IPS DF 6.9 (cell line): ENCODE data around the gene ZNF141.
"Not testable (repeated sequence)": the region's sequence is repeated elsewhere in the genome, so short reads cannot be mapped to it uniquely, and the experiment has no call there.

Experiments used
- DNase-seq: peaks from one replicate; pipeline ENCODE4 v3.0.0-alpha.2; 2013; ENCODE audit warnings: low read depth, low spot score
- H3K27ac ChIP-seq: one replicate; pipeline ENCODE4 v1.5.1; 2013; ENCODE audit warnings: low read length, control low read depth
- H3K27me3 ChIP-seq: 2 replicates; pipeline ENCODE4 v1.6.1; 2013; ENCODE audit warnings: mild to moderate bottlenecking, low read length; ENCODE audit not compliant: control insufficient read depth, insufficient read depth
- H3K36me3 ChIP-seq: 2 replicates; pipeline ENCODE4 v1.6.1; 2013; ENCODE audit warnings: low read length; ENCODE audit not compliant: control insufficient read depth, insufficient read depth
- H3K4me1 ChIP-seq: 2 replicates; pipeline ENCODE4 v1.6.1; 2013; ENCODE audit warnings: low read length; ENCODE audit not compliant: control insufficient read depth, insufficient read depth
- H3K4me3 ChIP-seq: 2 replicates; pipeline ENCODE4 v1.5.1; 2013; ENCODE audit warnings: mild to moderate bottlenecking, low read length
- H3K9me3 ChIP-seq: 2 replicates; pipeline ENCODE4 v1.6.1; 2013; ENCODE audit warnings: low read length, inconsistent platforms; ENCODE audit not compliant: control insufficient read depth, insufficient read depth
- WGBS: extraction: QIAGEN DNeasy Blood & Tissue Kit; methylation state at CpG from one replicate; pipeline ENCODE4 v1.1.7; 2013; ENCODE audit warnings: mixed read lengths, missing lambda C conversion rate; ENCODE audit not compliant: insufficient read length, insufficient coverage; 5-methylcytosine and 5-hydroxymethylcytosine counted together

ZNF141 gene

GRCh38 chr4:337143-337931 lies at the start of gene ZNF141:
TSS of gene ZNF141 (plus strand) at chr4:337814. CDS start at chr4:337984, 170 bp downstream.
- Histone ChIP-seq H3K4me3 (peak within 1 kb of the TSS; percentile 84), H3K27me3 (no peaks in the 10 kb centered on the region), H3K9me3 (no peaks in the 10 kb centered on the region), H3K36me3 (no peaks in the 10 kb centered on the region), H3K27ac (no peak within 1 kb of the TSS), H3K4me1 (no peaks in the 10 kb centered on the region; the same call in 1 of the 2 replicates)
- peak; percentile 95 for DNase-seq
- no CpG with 5 or more reads among the region's 59 CpGs for WGBS

DNA sequence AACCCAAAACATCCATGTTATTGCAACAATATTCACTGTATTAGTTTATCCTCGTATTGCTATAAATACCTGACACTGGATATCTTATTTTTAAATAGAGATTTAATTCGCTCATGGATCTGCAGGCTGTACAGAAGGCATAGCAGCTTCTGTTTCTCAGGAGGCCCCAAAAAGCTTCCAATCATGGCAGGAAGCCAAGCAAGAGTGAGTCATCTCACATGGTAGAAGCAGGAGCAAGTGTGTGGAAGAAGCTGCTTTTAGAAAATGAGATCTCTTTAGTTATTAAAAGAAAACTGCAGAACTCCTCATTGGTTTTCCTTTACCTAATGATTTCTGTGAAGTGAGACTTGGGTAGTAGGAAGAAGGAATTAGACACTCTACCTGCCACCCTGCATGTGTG lies 48.7 kb upstream of the ZNF141 start:
- DNase-seq: no peak
- H3K9me3 ChIP-seq: no peaks in the 10 kb centered on the region
- no peak overlapping the region for H3K27ac ChIP-seq
- WGBS: no CpG with 5 or more reads among the region's 2 CpGs
- H3K4me1 ChIP-seq: no peaks in the 10 kb centered on the region
- H3K4me3 ChIP-seq: no peak overlapping the region
- no peaks in the 10 kb centered on the region for H3K36me3 ChIP-seq
- H3K27me3 ChIP-seq: no peaks in the 10 kb centered on the region

GRCh38 chr4:294732-295131 lies 42.9 kb upstream of the ZNF141 start:
- Histone ChIP-seq H3K36me3 (no peaks in the 10 kb centered on the region), H3K4me1 (no peaks in the 10 kb centered on the region), H3K27me3 (no peaks in the 10 kb centered on the region), H3K9me3 (no peaks in the 10 kb centered on the region), H3K4me3 (no peak overlapping the region), H3K27ac (no peak overlapping the region)
- no CpG with 5 or more reads among the region's 3 CpGs for WGBS
- DNase-seq: no peak

DNA sequence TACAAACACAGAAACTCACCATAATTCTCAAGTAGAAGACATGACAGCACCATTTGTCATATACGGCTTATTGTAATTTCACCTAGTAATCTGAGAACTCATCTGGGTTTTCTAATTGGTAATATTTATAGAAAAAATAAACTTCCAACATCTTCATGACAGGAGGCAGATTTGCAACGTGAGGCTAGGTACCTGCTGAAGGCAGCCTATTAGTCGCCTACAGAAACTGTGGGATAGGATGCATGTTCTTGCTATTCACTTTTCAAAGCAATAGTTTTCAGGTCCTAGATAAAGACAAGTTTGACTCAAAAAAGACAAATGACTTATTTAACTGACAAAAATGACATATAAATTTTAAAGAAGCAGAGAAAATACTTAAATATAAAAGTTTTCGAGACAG lies 35.2 kb upstream of the ZNF141 start:
- Histone ChIP-seq H3K4me1 (0 out of 2 replicates have a peak, but pooled peaks cover 2% of the 10 kb centered on the region), H3K27me3 (no peaks in the 10 kb centered on the region), H3K4me3 (no peak overlapping the region), H3K9me3 (no peaks in the 10 kb centered on the region), H3K27ac (no peak overlapping the region), H3K36me3 (no peaks in the 10 kb centered on the region)
- WGBS: no CpG with 5 or more reads among the region's 4 CpGs
- no peak for DNase-seq

DNA sequence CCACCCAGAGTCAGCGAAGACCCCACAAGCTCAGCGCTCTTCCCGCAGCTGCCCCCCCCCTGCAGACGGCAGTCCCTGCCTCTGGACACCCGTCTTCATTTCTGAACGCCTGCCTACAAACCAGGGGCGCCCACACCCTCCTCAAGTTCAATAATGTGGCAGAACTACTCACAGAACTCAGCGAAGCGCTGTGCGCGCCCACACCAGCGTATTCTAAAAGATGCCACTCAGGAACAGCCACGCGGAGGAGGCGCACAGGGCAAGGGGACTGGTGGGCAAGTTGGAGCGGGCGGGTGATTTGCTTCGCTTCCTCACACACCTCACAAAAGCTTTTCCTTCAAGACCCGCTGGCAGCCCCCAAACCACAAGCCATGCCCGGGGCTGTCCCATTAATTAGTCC lies 33.1 kb upstream of the ZNF141 start:
- H3K27me3 ChIP-seq, H3K9me3 ChIP-seq, H3K4me1 ChIP-seq, H3K27ac ChIP-seq, DNase-seq, H3K36me3 ChIP-seq: not testable (repeated sequence)
- H3K4me3 ChIP-seq: peak overlapping the region; percentile 100; the same call in 1 of the 2 replicates
- WGBS: no CpG with 5 or more reads among the region's 20 CpGs

DNA sequence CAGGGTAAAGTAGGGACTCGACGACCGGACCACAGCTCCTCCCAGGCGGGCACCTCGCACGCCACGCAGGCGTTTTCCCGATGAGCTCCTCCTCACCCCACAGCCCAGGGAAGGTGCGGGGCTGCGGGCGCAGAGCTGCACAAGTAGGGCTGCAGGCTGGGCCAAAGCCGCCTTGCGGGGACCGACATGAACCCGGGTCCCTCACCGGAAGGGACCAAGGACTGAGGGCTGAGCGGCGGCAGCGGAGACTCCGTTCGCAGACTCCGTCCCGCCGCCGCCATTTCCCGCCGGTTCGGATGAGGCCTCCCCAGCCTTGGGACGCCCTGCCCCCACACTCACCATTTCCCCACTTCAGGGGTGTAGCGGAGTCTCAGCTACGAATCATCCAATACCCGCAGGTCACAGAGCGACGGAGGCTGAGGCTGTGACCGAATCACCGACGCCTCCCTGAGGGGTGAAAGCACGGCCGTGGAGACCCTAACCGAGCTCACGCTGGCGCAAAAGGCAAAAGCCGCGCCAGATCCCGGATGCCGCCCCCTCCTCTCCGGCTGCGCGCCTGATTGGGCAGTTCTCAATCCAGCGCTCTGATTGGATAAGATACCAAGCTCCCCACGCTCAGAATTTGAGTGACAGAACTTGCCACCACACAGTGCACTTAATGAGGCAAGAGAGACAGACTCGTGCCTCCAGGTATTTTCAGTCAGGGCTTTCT lies 32.5 kb upstream of the ZNF141 start, which contains the start of gene ZNF732:
Gene ZNF732, minus strand, starts transcription at position 506 of the 712 bp plus-strand sequence. Its CDS starts 164 bp downstream, at position 342.
- no peaks in the 10 kb centered on the region for H3K27me3 ChIP-seq
- DNase-seq: peak; percentile 93
- peak within 1 kb of the TSS; percentile 100 for H3K4me3 ChIP-seq
- H3K27ac ChIP-seq: no peak within 1 kb of the TSS
- H3K4me1 ChIP-seq: 0 out of 2 replicates have a peak, but pooled peaks cover 2% of the 10 kb centered on the region
- no peaks in the 10 kb centered on the region for H3K9me3 ChIP-seq
- no peaks in the 10 kb centered on the region for H3K36me3 ChIP-seq
- WGBS: no CpG with 5 or more reads among the region's 53 CpGs

DNA sequence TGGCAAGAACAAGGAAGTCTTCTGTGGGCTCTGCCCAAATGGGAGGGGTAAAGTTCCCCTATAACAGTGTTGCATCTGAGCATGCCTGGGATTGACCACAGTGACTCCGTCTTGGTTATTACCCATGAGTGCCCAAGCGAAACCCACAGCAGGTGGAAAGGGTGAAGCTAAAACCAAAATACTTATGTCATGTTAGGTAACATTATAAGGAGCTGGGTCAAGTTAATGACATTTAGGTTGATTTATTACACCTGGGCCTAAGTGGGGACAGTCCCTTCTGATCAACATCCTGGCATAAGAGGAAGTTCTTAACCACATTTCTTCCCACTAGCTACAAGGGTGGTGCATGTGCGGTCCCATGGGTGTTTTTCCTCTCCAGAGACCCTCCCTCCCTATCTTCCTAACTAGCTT lies 31.1 kb upstream of the ZNF141 start:
- no peak overlapping the region for H3K4me3 ChIP-seq
- DNase-seq: no peak
- H3K27me3 ChIP-seq: no peaks in the 10 kb centered on the region
- no peaks in the 10 kb centered on the region for H3K36me3 ChIP-seq
- no CpG with 5 or more reads among the region's 3 CpGs for WGBS
- no peaks in the 10 kb centered on the region; the same call in 1 of the 2 replicates for H3K9me3 ChIP-seq
- no peak overlapping the region for H3K27ac ChIP-seq
- 0 out of 2 replicates have a peak, but pooled peaks cover 2% of the 10 kb centered on the region for H3K4me1 ChIP-seq

DNA sequence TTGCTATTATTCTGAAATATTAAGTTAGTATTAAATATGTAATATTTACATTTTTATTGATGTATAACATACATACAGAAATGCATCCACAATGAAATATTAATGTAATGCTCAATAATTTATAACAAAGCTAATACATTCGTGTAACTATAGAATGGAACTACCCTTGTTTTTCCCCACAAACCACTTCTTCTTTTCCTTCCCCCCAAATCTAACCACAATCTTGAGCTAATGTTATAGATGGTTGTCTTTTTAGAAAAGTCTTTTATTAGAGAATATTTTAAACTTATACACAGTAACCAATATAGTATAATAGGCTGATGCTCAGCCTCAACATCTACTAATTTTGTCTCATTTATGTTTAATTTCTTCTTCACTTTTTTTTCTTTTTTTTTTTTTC lies 27.8 kb upstream of the ZNF141 start:
- H3K36me3 ChIP-seq: no peaks in the 10 kb centered on the region
- H3K27ac ChIP-seq: no peak overlapping the region
- no peaks in the 10 kb centered on the region for H3K27me3 ChIP-seq
- DNase-seq: no peak
- H3K4me1 ChIP-seq: no peaks in the 10 kb centered on the region
- H3K9me3 ChIP-seq: no peaks in the 10 kb centered on the region; the same call in 1 of the 2 replicates
- no CpG with 5 or more reads among the region's 1 CpG for WGBS
- H3K4me3 ChIP-seq: no peak overlapping the region

- no peaks in the 10 kb centered on the region for H3K36me3 ChIP-seq
- no peak for DNase-seq
- no peaks in the 10 kb centered on the region for H3K4me1 ChIP-seq
- no peaks in the 10 kb centered on the region; the same call in 1 of the 2 replicates for H3K9me3 ChIP-seq
- no CpG with 5 or more reads among the region's 1 CpG for WGBS
- H3K4me3 ChIP-seq: no peak overlapping the region
- no peaks in the 10 kb centered on the region for H3K27me3 ChIP-seq
- no peak overlapping the region for H3K27ac ChIP-seq
These were observed 23.2 kb upstream of the ZNF141 start for GRCh38 chr4:314296-314903.

DNA sequence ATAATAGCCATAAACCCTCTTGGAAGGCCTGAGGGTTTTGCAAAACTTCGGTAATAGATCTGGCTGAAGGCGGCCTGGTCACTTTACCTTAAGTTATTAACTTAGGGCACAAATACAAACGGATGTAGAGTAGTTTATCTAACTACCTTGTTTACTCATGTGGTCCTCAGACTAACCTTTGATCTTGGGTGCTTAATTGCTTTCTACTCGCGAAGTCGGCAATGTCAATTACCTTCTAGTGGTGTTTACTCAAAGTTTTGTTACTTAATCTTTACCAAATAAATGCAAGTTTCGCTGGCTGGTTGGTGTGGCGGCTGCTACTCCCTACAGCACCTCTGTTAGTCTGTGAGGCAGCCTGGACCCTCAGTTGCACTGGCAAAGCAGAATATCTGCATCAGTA lies 8.9 kb upstream of the ZNF141 start:
- Histone ChIP-seq H3K36me3 (no peaks in the 10 kb centered on the region), H3K27me3 (no peaks in the 10 kb centered on the region), H3K4me3 (no peak overlapping the region), H3K4me1 (no peaks in the 10 kb centered on the region), H3K9me3 (no peaks in the 10 kb centered on the region), H3K27ac (no peak overlapping the region)
- no peak for DNase-seq
- WGBS: no CpG with 5 or more reads among the region's 8 CpGs
